ENCODE results near the gene PAPLN. TPM values are rescaled to one million over a fixed set of nuclear protein-coding genes. Genes with fewer than 3 reads are reported as not detected.
A peak's percentile ranks its signal among the peaks of the same experiment; 100 is the strongest.

PAPLN gene
- total RNA-seq, 2 donors from 2014 or later, result 18.4 to 20.1 TPM

GRCh38 chr14:73283608-73284379 lies 46.5 kb downstream of the PAPLN start:
- Histone ChIP-seq H3K9ac (ENCODE audit: extremely low read depth, low read length, poor library complexity, severe bottlenecking) (no peak overlapping the region), H3K27me3 (ENCODE audit: control insufficient read depth, insufficient read depth, low read length, poor library complexity, severe bottlenecking) (no peaks in the 10 kb centered on the region), H3K4me1 (ENCODE audit: control insufficient read depth, insufficient read depth, low read length) (no peaks in the 10 kb centered on the region), H3K36me3 (ENCODE audit: control insufficient read depth, insufficient read depth, low read length) (peaks cover 81% of the 10 kb centered on the region), H3K9me3 (ENCODE audit: control insufficient read depth, low read length) (no peaks in the 10 kb centered on the region), H3K27ac (ENCODE audit: low read depth, low read length) (no peak overlapping the region), H3K4me3 (ENCODE audit: low read length) (no peak overlapping the region)
- H3K27ac Mint-ChIP-seq, result no peak overlapping the region
- H3K36me3 Mint-ChIP-seq (ENCODE audit: low read depth), result peaks cover 47% of the 10 kb centered on the region
- 42 to 57% methylated on average over 11 to 12 of the region's 12 CpGs for WGBS, 2 experiments (ENCODE audit: insufficient coverage in 1 of 2, insufficient read length in 1 of 2)
- H3K4me1 Mint-ChIP-seq, result no peaks in the 10 kb centered on the region
- no peaks in the 10 kb centered on the region for H3K9me3 Mint-ChIP-seq
- no peaks in the 10 kb centered on the region for H3K27me3 Mint-ChIP-seq (ENCODE audit: insufficient read depth)
- no peak overlapping the region for H3K4me3 Mint-ChIP-seq
- peak; percentile 68 for TF ChIP-seq CTCF (conservative IDR thresholded peaks at IDR 0.05)
- peak; percentile 79 for DNase-seq

GRCh38 chr14:73285979-73286378 lies 48.7 kb downstream of the PAPLN start:
- Mint-ChIP-seq H3K4me1 (no peaks in the 10 kb centered on the region), H3K9me3 (no peaks in the 10 kb centered on the region), H3K27me3 (ENCODE audit: insufficient read depth) (no peaks in the 10 kb centered on the region), H3K4me3 (no peak overlapping the region), H3K36me3 (ENCODE audit: low read depth) (peaks cover 45% of the 10 kb centered on the region), H3K27ac (no peak overlapping the region)
- H3K27ac ChIP-seq (ENCODE audit: low read depth, low read length), result no peak overlapping the region
- no peak overlapping the region for H3K9ac ChIP-seq (ENCODE audit: extremely low read depth, low read length, poor library complexity, severe bottlenecking)
- H3K9me3 ChIP-seq (ENCODE audit: control insufficient read depth, low read length), result no peaks in the 10 kb centered on the region
- no peak overlapping the region for H3K4me3 ChIP-seq (ENCODE audit: low read length)
- H3K27me3 ChIP-seq (ENCODE audit: control insufficient read depth, insufficient read depth, low read length, poor library complexity, severe bottlenecking), result no peaks in the 10 kb centered on the region
- no peak for DNase-seq
- H3K4me1 ChIP-seq (ENCODE audit: control insufficient read depth, insufficient read depth, low read length), result no peaks in the 10 kb centered on the region
- 100% methylated on average over 1 of the region's 1 CpG; no CpG with 5 or more reads in 1 of the 2 experiments for WGBS, 2 experiments (ENCODE audit: insufficient coverage in 1 of 2, insufficient read length in 1 of 2)
- no peak for TF ChIP-seq CTCF (conservative IDR thresholded peaks at IDR 0.05)
- peaks cover 82% of the 10 kb centered on the region for H3K36me3 ChIP-seq (ENCODE audit: control insufficient read depth, insufficient read depth, low read length)

- no peaks in the 10 kb centered on the region for H3K9me3 ChIP-seq (ENCODE audit: control insufficient read depth, low read length)
- H3K27ac Mint-ChIP-seq, result no peak overlapping the region
- no peak overlapping the region for H3K4me3 ChIP-seq (ENCODE audit: low read length)
- TF ChIP-seq CTCF (conservative IDR thresholded peaks at IDR 0.05), result no peak
- 80 to 89% methylated on average over 1 to 2 of the region's 2 CpGs for WGBS, 2 experiments (ENCODE audit: insufficient coverage in 1 of 2, insufficient read length in 1 of 2)
- no peak overlapping the region for H3K27ac ChIP-seq (ENCODE audit: low read depth, low read length)
- no peaks in the 10 kb centered on the region for H3K9me3 Mint-ChIP-seq
- no peaks in the 10 kb centered on the region for H3K27me3 Mint-ChIP-seq (ENCODE audit: insufficient read depth)
- peaks cover 39% of the 10 kb centered on the region for H3K36me3 Mint-ChIP-seq (ENCODE audit: low read depth)
- no peaks in the 10 kb centered on the region for H3K4me1 ChIP-seq (ENCODE audit: control insufficient read depth, insufficient read depth, low read length)
- H3K4me3 Mint-ChIP-seq, result no peak overlapping the region
- no peak for DNase-seq
- no peaks in the 10 kb centered on the region for H3K27me3 ChIP-seq (ENCODE audit: control insufficient read depth, insufficient read depth, low read length, poor library complexity, severe bottlenecking)
- no peaks in the 10 kb centered on the region for H3K4me1 Mint-ChIP-seq
- no peak overlapping the region for H3K9ac ChIP-seq (ENCODE audit: extremely low read depth, low read length, poor library complexity, severe bottlenecking)
- H3K36me3 ChIP-seq (ENCODE audit: control insufficient read depth, insufficient read depth, low read length), result peaks cover 76% of the 10 kb centered on the region
These were observed 49.3 kb downstream of the PAPLN start for GRCh38 chr14:73286598-73286997.
